CD4-positive, alpha-beta T cell treated with Interleukin-17A for 4 hours (primary cell): ENCODE measurements around the gene RHOXF2.

ENCODE experiments used
- DNase-seq: peaks from one replicate; pipeline ENCODE4 v3.0.0-alpha.2; 2020; ENCODE audit warnings: mixed read lengths

RHOXF2 gene

DNA sequence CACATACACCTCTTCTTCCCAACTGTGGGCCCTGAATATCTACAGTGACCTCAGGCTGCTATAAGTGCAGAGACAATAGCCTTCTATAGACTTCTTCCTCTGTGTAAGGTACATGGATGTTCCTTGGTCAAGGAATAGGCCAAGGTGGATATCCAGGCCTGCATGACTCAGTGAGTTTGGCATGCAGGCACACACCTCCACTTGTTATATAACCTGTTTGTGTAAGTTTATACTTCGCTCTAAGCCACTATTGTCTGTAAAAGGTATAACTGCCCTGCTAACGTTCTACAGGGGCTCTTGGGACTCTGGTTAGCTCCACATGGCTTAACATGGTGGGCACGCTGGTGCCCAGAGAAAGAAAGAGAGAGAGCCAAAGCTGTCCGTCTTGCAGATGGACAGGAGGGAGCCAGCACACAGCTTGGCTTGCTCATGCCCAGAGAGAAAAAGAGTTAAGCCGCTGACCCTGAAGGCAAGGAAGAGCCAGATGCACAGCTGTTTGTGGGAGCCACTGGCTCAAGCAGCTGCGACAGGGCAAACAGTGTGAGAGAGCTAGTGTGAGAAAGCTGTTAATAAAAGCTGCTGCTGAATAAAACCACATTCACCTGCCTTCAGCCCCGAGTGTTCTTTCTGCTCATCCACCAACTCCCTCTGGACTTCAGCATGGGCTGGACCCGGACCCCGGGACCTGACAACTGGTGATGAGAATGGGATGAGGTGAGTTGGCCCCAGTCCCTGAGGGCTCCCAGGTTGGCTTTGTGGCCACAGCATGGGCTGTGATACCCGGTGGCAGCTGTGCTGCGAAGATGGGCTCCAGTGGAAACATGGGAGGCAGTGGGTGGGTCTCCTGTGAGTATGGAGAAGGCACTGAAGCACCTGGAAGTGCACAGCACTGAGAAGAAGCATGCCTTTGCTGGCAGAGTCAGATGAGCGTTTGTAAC lies 47.7 kb downstream of the RHOXF2 start:
- DNase-seq: no peak

DNA sequence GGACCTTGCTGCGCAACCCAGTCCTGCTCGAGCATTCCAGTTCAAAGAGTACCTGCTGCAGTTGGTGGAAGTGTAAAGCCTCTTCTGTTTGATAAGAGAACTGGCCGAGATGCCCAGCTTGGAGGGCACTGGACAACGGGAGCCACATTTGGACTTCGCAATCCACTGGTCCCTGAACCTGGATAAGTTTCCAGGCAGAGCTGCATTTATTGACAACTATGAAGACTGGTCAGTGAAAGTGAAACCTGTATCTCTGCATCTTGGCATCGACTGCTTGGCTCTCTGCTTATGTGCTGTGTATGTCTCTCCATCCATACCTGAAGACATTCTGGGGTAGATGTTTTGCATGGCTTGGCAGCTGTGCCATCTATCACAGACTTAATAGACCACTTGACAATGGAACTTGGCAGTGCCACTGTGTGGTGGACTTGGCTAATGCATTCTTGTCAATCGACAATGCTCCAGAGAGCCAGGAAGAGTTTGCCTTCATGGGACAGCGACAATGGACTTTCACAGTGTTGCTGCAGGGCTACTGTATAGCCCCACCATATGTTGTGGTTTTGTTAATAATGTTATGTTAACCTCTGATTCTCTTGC lies 48.7 kb downstream of the RHOXF2 start:
- DNase-seq: no peak

DNA sequence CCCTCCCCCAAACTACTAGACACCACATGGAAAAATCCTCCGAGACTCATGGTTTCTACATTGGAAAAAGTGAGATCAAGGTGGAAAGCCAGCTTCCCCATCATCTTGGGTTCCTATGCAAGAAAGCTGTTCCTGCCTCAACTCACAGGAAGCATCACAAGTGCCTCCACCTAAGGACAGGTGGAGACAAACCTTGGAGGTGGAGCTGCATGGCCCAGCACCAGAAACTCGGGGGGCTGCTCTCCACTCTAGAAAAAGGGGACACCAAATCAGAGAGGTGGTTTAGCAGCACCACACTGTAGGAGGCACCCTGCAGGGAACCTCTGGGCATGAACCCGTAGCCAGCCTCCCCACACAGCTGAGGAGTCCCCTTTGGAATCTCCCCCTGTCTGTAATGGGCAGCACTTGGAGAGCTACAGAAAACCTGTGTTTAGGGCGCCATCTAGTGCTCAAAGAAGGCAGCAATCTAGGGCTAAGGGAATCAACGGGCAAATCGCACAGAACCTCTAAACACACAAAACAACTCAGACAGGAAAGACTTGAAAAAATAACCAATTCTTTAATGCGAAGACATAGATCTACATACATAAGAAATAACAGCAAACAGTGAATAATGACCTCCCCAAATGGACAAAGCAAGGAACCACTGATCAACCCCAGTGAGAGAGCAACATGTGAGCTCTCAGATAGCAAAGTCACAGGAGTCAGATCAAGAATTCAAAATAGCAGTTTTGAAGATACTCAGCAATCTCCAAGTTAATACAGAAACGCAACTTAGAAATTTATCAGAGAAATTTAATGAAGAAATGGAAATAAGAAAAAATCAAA lies 55.2 kb downstream of the RHOXF2 start:
- peak; percentile 66 for DNase-seq
